ENCODE results near the gene OPA1.

GRCh38 chr3:193736616-193737015 lies 143.6 kb downstream of the OPA1 start:
- TF ChIP-seq ATF3 (IDR thresholded peaks at IDR 0.05; ENCODE audit: insufficient read depth, low read depth, low read length) (no peak), CTCF (IDR thresholded peaks at IDR 0.05; ENCODE audit: control extremely low read depth in 1 of 3, insufficient read depth in 1 of 3, low read depth in 1 of 3, low read length in 3 of 3) (no peak)

Data from H1 (cell line).